SU-DHL-6 (cell line): ENCODE results near the gene RABEP1.
"Not testable (repeated sequence)": the region's sequence is repeated elsewhere in the genome, so short reads cannot be mapped to it uniquely, and the experiment has no call there.

Source experiments
- EZH2phosphoT487 ChIP-seq: fragments of 200-600 bp; sonication (generic), shearing (Covaris generic); conservative IDR thresholded peaks from 2 replicates; pipeline ENCODE4 v1.6.1; 2018; ENCODE audit warnings: mild to moderate bottlenecking, antibody characterized with exemption, low read length, moderate library complexity, mixed read lengths
- TF ChIP-seq, protein P1 (sequence below): fragments of 200-600 bp; sonication (generic); IDR thresholded peaks from one replicate; pipeline ENCODE4 v1.5.1; 2017; ENCODE audit warnings: antibody characterized with exemption, mild to moderate bottlenecking, low read length, moderate library complexity; ENCODE audit not compliant: insufficient read depth, poor library complexity, severe bottlenecking

- TF ChIP-seq, protein P1, sequence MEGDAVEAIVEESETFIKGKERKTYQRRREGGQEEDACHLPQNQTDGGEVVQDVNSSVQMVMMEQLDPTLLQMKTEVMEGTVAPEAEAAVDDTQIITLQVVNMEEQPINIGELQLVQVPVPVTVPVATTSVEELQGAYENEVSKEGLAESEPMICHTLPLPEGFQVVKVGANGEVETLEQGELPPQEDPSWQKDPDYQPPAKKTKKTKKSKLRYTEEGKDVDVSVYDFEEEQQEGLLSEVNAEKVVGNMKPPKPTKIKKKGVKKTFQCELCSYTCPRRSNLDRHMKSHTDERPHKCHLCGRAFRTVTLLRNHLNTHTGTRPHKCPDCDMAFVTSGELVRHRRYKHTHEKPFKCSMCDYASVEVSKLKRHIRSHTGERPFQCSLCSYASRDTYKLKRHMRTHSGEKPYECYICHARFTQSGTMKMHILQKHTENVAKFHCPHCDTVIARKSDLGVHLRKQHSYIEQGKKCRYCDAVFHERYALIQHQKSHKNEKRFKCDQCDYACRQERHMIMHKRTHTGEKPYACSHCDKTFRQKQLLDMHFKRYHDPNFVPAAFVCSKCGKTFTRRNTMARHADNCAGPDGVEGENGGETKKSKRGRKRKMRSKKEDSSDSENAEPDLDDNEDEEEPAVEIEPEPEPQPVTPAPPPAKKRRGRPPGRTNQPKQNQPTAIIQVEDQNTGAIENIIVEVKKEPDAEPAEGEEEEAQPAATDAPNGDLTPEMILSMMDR: not testable (repeated sequence)
- TF ChIP-seq EZH2phosphoT487: not testable (repeated sequence)
Observed at GRCh38 chr17:5239769-5240168, 42.3 kb upstream of the RABEP1 start.
